Activated CD8-positive, alpha-beta T cell treated with anti-CD3 and anti-CD28 coated beads, Interleukin-2, amount 10 ng/mL, durations not matched to agents 7 days and 5 days (primary cell): Measurements from ENCODE around the gene ELMO1. TPM values are rescaled to one million over a fixed set of nuclear protein-coding genes. Genes with fewer than 3 reads are reported as not detected.

Source experiments
- ATAC-seq: fragments of 150-1000 bp; cut with Tn5 transposase; one replicate; pipeline ENCODE4 v1.10.0; 2021; ENCODE audit warnings: moderate library complexity
- CTCF ChIA-PET: fragments of 350-600 bp; sonication (Branson Sonifier 250); formaldehyde crosslinking; loops from one replicate; lab custom pipeline; 2021; ENCODE audit warnings: antibody characterized with exemption; lab: Charles Lee
- POLR2A ChIA-PET: fragments of 350-600 bp; sonication (Branson Sonifier 250); formaldehyde crosslinking; loops from one replicate; lab custom pipeline; 2021; ENCODE audit warnings: antibody characterized with exemption; lab: Charles Lee
- DNase-seq: peaks from one replicate; pipeline ENCODE4 v3.0.0-alpha.2; 2020
- H3K27ac Mint-ChIP-seq: one replicate; pipeline ENCODE4 v1.8.0; 2021; ENCODE audit warnings: mild to moderate bottlenecking, mixed read lengths
- H3K27me3 Mint-ChIP-seq: one replicate; pipeline ENCODE4 v1.8.0; 2021; ENCODE audit warnings: low read depth, mixed read lengths
- H3K36me3 Mint-ChIP-seq: one replicate; pipeline ENCODE4 v1.8.0; 2021; ENCODE audit warnings: low read depth, mixed read lengths
- H3K4me1 Mint-ChIP-seq: one replicate; pipeline ENCODE4 v1.8.0; 2021; ENCODE audit warnings: low read depth, mixed read lengths
- H3K4me3 Mint-ChIP-seq: one replicate; pipeline ENCODE4 v1.8.0; 2021; ENCODE audit warnings: mild to moderate bottlenecking, mixed read lengths
- H3K9me3 Mint-ChIP-seq: one replicate; pipeline ENCODE4 v1.8.0; 2022; ENCODE audit warnings: mixed read lengths; ENCODE audit not compliant: insufficient read depth
- total RNA-seq, 2 experiments: library from RNA; stranded (reverse); gene quantifications; one replicate each; pipeline ENCODE4 v1.2.3, GENCODE V29; 2021

Gene ELMO1
- total RNA-seq, 2 experiments from 2014 or later, result 64.0 to 68.5 TPM

DNA sequence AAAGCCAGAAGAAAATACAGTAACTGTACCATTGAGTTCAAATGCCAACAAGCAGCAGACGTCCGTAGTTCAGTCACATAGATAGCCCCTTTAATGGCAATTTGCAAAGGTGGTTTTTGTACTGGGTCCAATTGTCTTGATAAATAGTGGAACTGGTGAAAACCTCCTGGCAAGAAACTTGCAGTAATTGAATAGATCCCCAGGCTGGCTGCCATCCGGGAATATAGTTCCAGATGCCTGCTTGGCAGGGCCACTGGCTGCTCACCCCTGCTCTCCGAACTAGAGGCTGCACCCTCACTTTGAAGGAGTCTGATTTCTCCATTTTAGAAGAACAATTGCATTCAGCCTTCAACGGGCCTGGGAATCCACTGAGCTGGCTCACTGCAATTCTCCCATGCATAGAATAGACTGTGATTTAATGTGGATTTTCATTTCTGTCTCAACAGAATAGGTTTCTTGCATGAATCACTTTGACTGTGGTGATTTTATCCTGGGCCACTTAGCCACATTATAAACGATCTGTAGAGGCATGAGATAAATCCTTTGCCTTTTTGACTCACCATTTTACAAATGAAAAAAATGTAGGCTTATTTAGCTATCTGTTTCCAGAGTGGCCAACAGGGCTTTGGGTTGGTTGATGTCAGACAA lies 35.9 kb upstream of the ELMO1 start:
- CTCF ChIA-PET, result interaction anchor here (0.9 kb wide), 1 partner anchor 11 kb away, joined by 3 read pairs; no protein-coding TSS in a partner anchor
- H3K36me3 Mint-ChIP-seq, result peaks cover 9% of the 10 kb centered on the region
- H3K27me3 Mint-ChIP-seq, result peaks cover 14% of the 10 kb centered on the region
- no peak overlapping the region for H3K4me3 Mint-ChIP-seq
- POLR2A ChIA-PET, result no interaction called here
- H3K9me3 Mint-ChIP-seq, result peaks cover 15% of the 10 kb centered on the region
- no peak overlapping the region for H3K27ac Mint-ChIP-seq
- peaks cover 5% of the 10 kb centered on the region for H3K4me1 Mint-ChIP-seq
- no peak for DNase-seq
- ATAC-seq, result no peak

GRCh38 chr7:37483627-37484026 lies 35.0 kb upstream of the ELMO1 start:
- CTCF ChIA-PET, result interaction anchor here (0.9 kb wide), 1 partner anchor 12 kb away, joined by 3 read pairs; no protein-coding TSS in a partner anchor
- Mint-ChIP-seq H3K4me1 (peaks cover 5% of the 10 kb centered on the region), H3K36me3 (peaks cover 9% of the 10 kb centered on the region), H3K27ac (no peak overlapping the region), H3K27me3 (peaks cover 21% of the 10 kb centered on the region), H3K9me3 (peaks cover 10% of the 10 kb centered on the region), H3K4me3 (no peak overlapping the region)
- POLR2A ChIA-PET, result no interaction called here
- no peak for DNase-seq
- no peak for ATAC-seq

- ChIA-PET CTCF (no interaction called here), POLR2A (no interaction called here)
- ATAC-seq, result no peak
- DNase-seq, result no peak
- Mint-ChIP-seq H3K4me1 (no peaks in the 10 kb centered on the region), H3K4me3 (no peak overlapping the region), H3K27ac (no peak overlapping the region), H3K27me3 (peaks cover 24% of the 10 kb centered on the region), H3K36me3 (peaks cover 4% of the 10 kb centered on the region), H3K9me3 (peaks cover 3% of the 10 kb centered on the region)
Observed at GRCh38 chr7:37482953-37483352, 34.3 kb upstream of the ELMO1 start.

GRCh38 chr7:37482505-37482904 lies 33.8 kb upstream of the ELMO1 start:
- Mint-ChIP-seq H3K27ac (no peak overlapping the region), H3K4me3 (no peak overlapping the region), H3K36me3 (peaks cover 4% of the 10 kb centered on the region), H3K4me1 (no peaks in the 10 kb centered on the region), H3K27me3 (peaks cover 28% of the 10 kb centered on the region), H3K9me3 (no peaks in the 10 kb centered on the region)
- no peak for ATAC-seq
- ChIA-PET CTCF (no interaction called here), POLR2A (no interaction called here)
- no peak for DNase-seq

- POLR2A ChIA-PET, result no interaction called here
- ATAC-seq, result no peak
- CTCF ChIA-PET, result no interaction called here
Observed at GRCh38 chr7:37481722-37482288, 33.1 kb upstream of the ELMO1 start.

DNA sequence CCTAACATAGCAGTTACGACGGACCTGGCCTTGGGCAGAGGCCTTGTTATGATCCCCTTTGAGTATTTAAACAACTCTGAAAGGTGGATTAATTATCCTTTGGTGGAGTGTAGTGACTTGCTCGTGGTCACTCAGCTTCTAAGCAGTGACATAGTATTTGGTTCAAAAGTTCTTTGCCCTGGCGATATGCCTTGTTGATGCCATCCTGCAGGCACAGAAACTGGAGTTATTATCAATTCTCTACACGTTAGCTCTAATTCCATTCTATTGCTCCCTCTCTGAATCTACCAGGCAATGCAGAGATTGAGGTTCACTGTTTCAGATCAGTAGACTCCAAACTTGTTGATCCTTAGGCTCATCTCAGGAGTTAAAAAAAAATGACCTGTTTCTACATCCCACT lies 32.5 kb upstream of the ELMO1 start:
- ATAC-seq (no peak), DNase-seq (no peak)
- Mint-ChIP-seq H3K36me3 (no peaks in the 10 kb centered on the region), H3K27me3 (peaks cover 30% of the 10 kb centered on the region), H3K4me3 (no peak overlapping the region), H3K4me1 (no peaks in the 10 kb centered on the region), H3K27ac (no peak overlapping the region), H3K9me3 (no peaks in the 10 kb centered on the region)
- ChIA-PET CTCF (no interaction called here), POLR2A (no interaction called here)

More at GRCh38 chr7:37481722-37482288, 33.1 kb upstream of the ELMO1 start:
- Mint-ChIP-seq H3K27me3 (peaks cover 30% of the 10 kb centered on the region), H3K4me1 (no peaks in the 10 kb centered on the region), H3K4me3 (no peak overlapping the region), H3K9me3 (no peaks in the 10 kb centered on the region), H3K27ac (no peak overlapping the region), H3K36me3 (no peaks in the 10 kb centered on the region)
- no peak for DNase-seq

DNA sequence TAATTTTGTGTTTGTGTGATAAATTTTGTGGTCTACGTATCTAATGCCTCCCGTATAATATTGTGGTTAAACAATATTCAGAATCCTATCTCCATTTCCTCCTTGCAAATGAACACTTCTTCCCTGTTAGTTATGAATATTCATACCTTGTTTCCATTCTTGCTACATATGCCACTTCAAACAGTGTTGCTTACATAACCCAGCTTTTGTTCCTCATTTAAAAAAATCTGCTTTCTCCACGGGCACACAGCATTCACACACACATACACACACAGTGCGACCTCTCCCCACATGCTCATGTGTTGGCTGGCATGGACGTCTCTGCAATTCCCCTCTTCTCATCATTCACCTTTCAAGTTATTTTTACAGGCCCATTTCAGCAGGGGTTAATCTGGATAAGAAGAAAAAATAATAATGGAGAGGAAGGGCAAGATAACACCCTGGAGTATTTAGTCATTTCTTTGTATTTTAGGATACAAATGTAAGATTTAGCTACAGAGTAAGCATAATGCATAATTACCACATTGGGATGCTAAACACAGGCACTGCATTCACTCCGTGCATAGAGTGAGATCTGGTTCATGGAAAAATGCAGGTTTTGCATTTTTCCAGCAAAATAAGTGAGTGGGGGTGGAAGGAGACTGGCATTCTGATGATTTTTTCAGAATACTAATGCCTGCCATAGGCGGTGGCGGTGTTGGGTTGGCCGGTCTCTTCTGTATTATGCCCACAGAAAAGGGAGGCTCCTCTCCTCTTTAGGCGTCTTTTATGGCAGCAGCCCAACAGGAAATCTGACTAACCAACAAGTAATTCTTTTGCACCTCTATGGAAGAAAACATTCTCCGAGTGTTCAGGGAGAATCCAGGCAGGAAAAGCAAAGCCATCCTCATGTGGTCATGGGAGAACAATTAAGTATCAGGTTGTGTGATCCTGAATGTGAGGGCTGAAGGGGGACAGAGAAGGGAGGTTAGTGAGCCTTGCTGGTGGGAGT lies 31.7 kb upstream of the ELMO1 start:
- CTCF ChIA-PET, result no interaction called here
- Mint-ChIP-seq H3K27me3 (peaks cover 32% of the 10 kb centered on the region), H3K27ac (no peak overlapping the region), H3K4me1 (no peaks in the 10 kb centered on the region), H3K9me3 (no peaks in the 10 kb centered on the region), H3K36me3 (no peaks in the 10 kb centered on the region), H3K4me3 (no peak overlapping the region)
- DNase-seq (no peak), ATAC-seq (no peak)
- POLR2A ChIA-PET, result no interaction called here

- ATAC-seq (no peak), DNase-seq (no peak)
- CTCF ChIA-PET, result interaction anchor here (0.8 kb wide), 1 partner anchor 18 kb away, joined by 3 read pairs; no protein-coding TSS in a partner anchor
- Mint-ChIP-seq H3K9me3 (no peaks in the 10 kb centered on the region), H3K27ac (no peak overlapping the region), H3K4me1 (no peaks in the 10 kb centered on the region), H3K4me3 (no peak overlapping the region), H3K27me3 (peaks cover 38% of the 10 kb centered on the region), H3K36me3 (no peaks in the 10 kb centered on the region)
- POLR2A ChIA-PET, result no interaction called here
Observed at GRCh38 chr7:37476881-37477450, 28.3 kb upstream of the ELMO1 start.

GRCh38 chr7:37476428-37476827 lies 27.8 kb upstream of the ELMO1 start:
- Mint-ChIP-seq H3K36me3 (no peaks in the 10 kb centered on the region), H3K9me3 (no peaks in the 10 kb centered on the region), H3K4me3 (no peak overlapping the region), H3K27me3 (peaks cover 38% of the 10 kb centered on the region), H3K4me1 (no peaks in the 10 kb centered on the region), H3K27ac (no peak overlapping the region)
- CTCF ChIA-PET, result no interaction called here
- DNase-seq (no peak), ATAC-seq (no peak)
- POLR2A ChIA-PET, result no interaction called here

DNA sequence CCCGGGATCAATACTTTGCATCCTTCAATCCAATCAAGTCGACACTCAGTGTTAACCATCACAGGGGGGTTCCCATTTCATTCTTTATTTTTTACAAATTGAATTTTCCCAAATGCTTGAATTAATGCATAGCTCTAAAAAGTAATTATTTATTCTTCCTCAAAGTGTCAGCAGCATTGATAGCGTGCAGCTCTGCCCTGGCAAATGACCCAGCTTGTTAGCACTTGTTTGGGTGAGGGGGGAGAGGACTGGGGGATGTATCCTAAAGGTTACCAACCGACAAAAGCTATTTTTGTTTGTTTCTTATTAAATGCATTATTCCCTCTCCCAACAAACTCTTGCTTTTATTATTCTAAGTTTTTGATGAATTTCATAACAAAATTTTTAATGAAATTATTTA lies 27.0 kb upstream of the ELMO1 start:
- Mint-ChIP-seq H3K27ac (no peak overlapping the region), H3K4me1 (no peaks in the 10 kb centered on the region), H3K36me3 (no peaks in the 10 kb centered on the region), H3K27me3 (peaks cover 32% of the 10 kb centered on the region), H3K9me3 (no peaks in the 10 kb centered on the region), H3K4me3 (no peak overlapping the region)
- POLR2A ChIA-PET, result no interaction called here
- CTCF ChIA-PET, result interaction anchor here (1.4 kb wide), 1 partner anchor 19 kb away, joined by 3 read pairs; no protein-coding TSS in a partner anchor
- DNase-seq (no peak), ATAC-seq (no peak)

DNA sequence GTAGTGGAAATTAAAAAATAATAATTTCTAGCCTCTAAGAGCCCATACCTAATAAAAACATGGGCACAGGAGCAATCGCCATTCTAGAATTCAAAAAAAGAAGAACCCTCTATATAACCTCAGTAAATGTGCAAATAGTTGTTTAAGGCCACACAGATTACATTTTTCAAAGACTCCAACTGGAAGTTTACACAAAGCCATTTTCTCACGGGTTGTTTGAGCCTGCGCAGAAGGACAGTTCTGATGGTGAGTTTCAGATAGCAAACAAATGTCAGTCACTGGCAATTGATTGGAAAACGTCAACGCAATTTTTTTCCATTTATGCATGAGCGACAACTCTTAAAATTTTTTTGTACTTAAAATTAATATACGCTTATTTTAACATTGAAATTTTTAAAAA lies 23.0 kb upstream of the ELMO1 start:
- H3K27ac Mint-ChIP-seq, result no peak overlapping the region

More for the DNA sequence above, 23.0 kb upstream of the ELMO1 start:
- no peaks in the 10 kb centered on the region for H3K4me1 Mint-ChIP-seq
- no peaks in the 10 kb centered on the region for H3K36me3 Mint-ChIP-seq
- DNase-seq (no peak), ATAC-seq (no peak)
- ChIA-PET POLR2A (no interaction called here), CTCF (interaction anchor here (1.4 kb wide), 1 partner anchor 24 kb away, joined by 4 read pairs; no protein-coding TSS in a partner anchor)
- no peak overlapping the region for H3K4me3 Mint-ChIP-seq
- peaks cover 18% of the 10 kb centered on the region for H3K27me3 Mint-ChIP-seq
- no peaks in the 10 kb centered on the region for H3K9me3 Mint-ChIP-seq
